GM12872 (cell line): ENCODE measurements around the gene KNCN.
A peak's percentile ranks its signal among the peaks of the same experiment; 100 is the strongest.

Experiments used
- CTCF ChIP-seq: IDR thresholded peaks from 3 replicates; pipeline ENCODE4 v1.5.1; 2011; ENCODE audit warnings: low read depth, mild to moderate bottlenecking, low read length, moderate library complexity; ENCODE audit not compliant: insufficient read depth

Gene KNCN

GRCh38 chr1:46543382-46543760 lies 8.1 kb downstream of the KNCN start:
- TF ChIP-seq CTCF: no peak

GRCh38 chr1:46539972-46540371 lies 11.5 kb downstream of the KNCN start:
- no peak for TF ChIP-seq CTCF

- TF ChIP-seq CTCF: no peak
Observed at GRCh38 chr1:46538147-46538546, 13.3 kb downstream of the KNCN start.

GRCh38 chr1:46537651-46538050 lies 13.8 kb downstream of the KNCN start:
- TF ChIP-seq CTCF: no peak

- no peak for TF ChIP-seq CTCF
Observed at GRCh38 chr1:46536527-46536926, 14.9 kb downstream of the KNCN start.

GRCh38 chr1:46535063-46535462 lies 16.4 kb downstream of the KNCN start:
- TF ChIP-seq CTCF: peak; percentile 74

GRCh38 chr1:46533179-46533864 lies 18.1 kb downstream of the KNCN start:
- TF ChIP-seq CTCF: no peak
